ENCODE results near the gene SH3GL1. TPM values are rescaled to one million over a fixed set of nuclear protein-coding genes. Genes with fewer than 3 reads are reported as not detected.

The SH3GL1 gene
- total and polyA plus RNA-seq, 2 of the 4 experiments (the other 2 are of a cell fraction): 28.1 to 138 TPM

DNA sequence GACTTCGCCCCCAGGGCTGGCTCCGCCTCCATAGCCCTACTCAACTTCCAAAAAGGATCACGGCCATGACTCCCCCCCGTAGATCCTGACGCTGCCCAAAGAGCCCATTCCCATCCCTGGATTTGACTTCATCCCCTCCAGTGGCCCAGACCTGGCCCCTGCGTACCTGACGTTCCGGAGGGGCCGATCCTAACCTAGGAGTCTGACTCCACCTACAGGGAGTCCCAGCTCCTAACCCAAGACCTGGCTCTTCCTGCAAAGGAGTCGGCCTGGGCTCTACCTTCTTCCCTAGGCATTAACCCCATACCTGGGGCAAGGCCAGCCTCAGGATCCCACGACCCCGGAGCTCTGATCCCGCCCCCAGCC lies 72.5 kb downstream of the SH3GL1 start:
- ChIA-PET POLR2A (ENCODE audit: unreplicated experiment) (interaction anchor here (0.5 kb wide), 1 partner anchor 63 kb away, joined by 3 read pairs; no protein-coding TSS in a partner anchor), CTCF (no interaction called here)

More for the DNA sequence above, 72.5 kb downstream of the SH3GL1 start:
- intact Hi-C loops (cut with micrococcal nuclease) (no loop called here), in situ Hi-C loops (cut with MboI; ENCODE audit: low sequenced_read_pairs) (no loop called here), dilution Hi-C loops (cut with HindIII; ENCODE audit: low sequenced_read_pairs, unreplicated experiment) (no loop called here)
- Histone ChIP-seq H2AK5ac (ENCODE audit: low read depth, low read length) (no peak overlapping the region), H3K27me3 (ENCODE audit: control insufficient read depth, insufficient read depth, low read length) (no peaks in the 10 kb centered on the region; the same call in 1 of the 2 replicates), H3K9ac (ENCODE audit: low read depth, low read length) (no peak overlapping the region), H3K56ac (ENCODE audit: extremely low read depth, insufficient read depth, low read length) (no peak overlapping the region), H3K4me2 (ENCODE audit: low read depth, low read length) (peak overlapping the region; percentile 46; the same call in 1 of the 2 replicates), H4K8ac (ENCODE audit: low read depth in 2 of 2, low read length in 2 of 2) (no peak overlapping the region), H3K14ac (replicated peaks; ENCODE audit: low read depth, low read length) (no peak overlapping the region), H3K36me3 (ENCODE audit: control insufficient read depth, insufficient read depth, low read length) (no peaks in the 10 kb centered on the region), H3K9me1 (ENCODE audit: insufficient read depth, low read length) (no peaks in the 10 kb centered on the region), H2BK5ac (ENCODE audit: low read depth, low read length, poor library complexity, severe bottlenecking) (no peak overlapping the region), H3K9me3 (ENCODE audit: control insufficient read depth, insufficient read depth, low read length) (no peaks in the 10 kb centered on the region), H2AK9ac (replicated peaks; ENCODE audit: low read depth, low read length, poor library complexity) (peak overlapping the region; percentile 28), H3K4ac (ENCODE audit: low read depth, low read length) (no peak overlapping the region), H4K91ac (ENCODE audit: insufficient read depth, low read depth, low read length) (no peak overlapping the region), H3K79me1 (ENCODE audit: low read depth in 1 of 2, low read length in 2 of 2) (no peaks in the 10 kb centered on the region), H3K4me3 (ENCODE audit: insufficient read depth, low read depth, low read length) (peak overlapping the region; percentile 26; the same call in 1 of the 2 replicates), H3K18ac (ENCODE audit: low read depth, low read length) (no peak overlapping the region), H3K27ac (ENCODE audit: insufficient read depth, low read length) (no peak overlapping the region), H3K23ac (ENCODE audit: low read depth, low read length) (no peak overlapping the region), H4K5ac (ENCODE audit: low read depth, low read length) (no peak overlapping the region), H2BK120ac (ENCODE audit: low read depth, low read length) (no peak overlapping the region), H2BK15ac (ENCODE audit: low read depth, low read length) (no peak overlapping the region), H3K4me1 (ENCODE audit: control insufficient read depth, insufficient read depth, low read length) (no peaks in the 10 kb centered on the region), H2AFZ (replicated peaks; ENCODE audit: low read length, poor library complexity) (peak overlapping the region; percentile 71), H4K20me1 (ENCODE audit: insufficient read depth, low read length) (no peaks in the 10 kb centered on the region), H2BK20ac (ENCODE audit: low read depth, low read length) (no peak overlapping the region)
- 19% methylated on average over 11 of the region's 13 CpGs; no CpG with 5 or more reads in 1 of the 2 experiments for WGBS, 2 experiments (ENCODE audit: extremely low coverage in 2 of 2, insufficient read length in 1 of 2)
- DNase-seq (no peak), ATAC-seq (ENCODE audit: low read depth) (no peak)
- no peak for TF ChIP-seq NFE2L2 (IDR thresholded peaks at IDR 0.05; ENCODE audit: low read depth, low read length)
- TF ChIP-seq MAZ (IDR thresholded peaks at IDR 0.05; ENCODE audit: borderline replicate concordance, low read depth, low read length): no peak
- TF ChIP-seq MXI1 (IDR thresholded peaks at IDR 0.05; ENCODE audit: borderline replicate concordance, low read depth, low read length): no peak
- TF ChIP-seq MAFK (IDR thresholded peaks at IDR 0.05; ENCODE audit: low read depth, low read length): no peak
- TF ChIP-seq RFX5 (IDR thresholded peaks at IDR 0.05; ENCODE audit: low read depth, low read length): no peak
- no peak for TF ChIP-seq RCOR1 (IDR thresholded peaks at IDR 0.05; ENCODE audit: insufficient replicate concordance, low read length)
- TF ChIP-seq, protein P1, sequence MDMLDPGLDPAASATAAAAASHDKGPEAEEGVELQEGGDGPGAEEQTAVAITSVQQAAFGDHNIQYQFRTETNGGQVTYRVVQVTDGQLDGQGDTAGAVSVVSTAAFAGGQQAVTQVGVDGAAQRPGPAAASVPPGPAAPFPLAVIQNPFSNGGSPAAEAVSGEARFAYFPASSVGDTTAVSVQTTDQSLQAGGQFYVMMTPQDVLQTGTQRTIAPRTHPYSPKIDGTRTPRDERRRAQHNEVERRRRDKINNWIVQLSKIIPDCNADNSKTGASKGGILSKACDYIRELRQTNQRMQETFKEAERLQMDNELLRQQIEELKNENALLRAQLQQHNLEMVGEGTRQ (IDR thresholded peaks at IDR 0.05; ENCODE audit: low read depth, low read length): no peak
- no peak for TF ChIP-seq CHD1 (IDR thresholded peaks at IDR 0.05; ENCODE audit: low read depth, low read length)
- TF ChIP-seq RAD21 (IDR thresholded peaks at IDR 0.05; ENCODE audit: low read length): no peak
- no peak for TF ChIP-seq CEBPB (IDR thresholded peaks at IDR 0.05; ENCODE audit: low read depth, low read length)
- TF ChIP-seq, protein P2, sequence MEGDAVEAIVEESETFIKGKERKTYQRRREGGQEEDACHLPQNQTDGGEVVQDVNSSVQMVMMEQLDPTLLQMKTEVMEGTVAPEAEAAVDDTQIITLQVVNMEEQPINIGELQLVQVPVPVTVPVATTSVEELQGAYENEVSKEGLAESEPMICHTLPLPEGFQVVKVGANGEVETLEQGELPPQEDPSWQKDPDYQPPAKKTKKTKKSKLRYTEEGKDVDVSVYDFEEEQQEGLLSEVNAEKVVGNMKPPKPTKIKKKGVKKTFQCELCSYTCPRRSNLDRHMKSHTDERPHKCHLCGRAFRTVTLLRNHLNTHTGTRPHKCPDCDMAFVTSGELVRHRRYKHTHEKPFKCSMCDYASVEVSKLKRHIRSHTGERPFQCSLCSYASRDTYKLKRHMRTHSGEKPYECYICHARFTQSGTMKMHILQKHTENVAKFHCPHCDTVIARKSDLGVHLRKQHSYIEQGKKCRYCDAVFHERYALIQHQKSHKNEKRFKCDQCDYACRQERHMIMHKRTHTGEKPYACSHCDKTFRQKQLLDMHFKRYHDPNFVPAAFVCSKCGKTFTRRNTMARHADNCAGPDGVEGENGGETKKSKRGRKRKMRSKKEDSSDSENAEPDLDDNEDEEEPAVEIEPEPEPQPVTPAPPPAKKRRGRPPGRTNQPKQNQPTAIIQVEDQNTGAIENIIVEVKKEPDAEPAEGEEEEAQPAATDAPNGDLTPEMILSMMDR (conservative IDR thresholded peaks at IDR 0.05; ENCODE audit: low read depth, low read length): no peak
- no peak for TF ChIP-seq POLR2A (IDR thresholded peaks at IDR 0.05; ENCODE audit: low read depth, low read length)
- no peak for TF ChIP-seq SMC3 (IDR thresholded peaks at IDR 0.05; ENCODE audit: low read depth, low read length)
- no peak for TF ChIP-seq BHLHE40 (IDR thresholded peaks at IDR 0.05; ENCODE audit: low read depth, low read length)
- TF ChIP-seq, protein P3, sequence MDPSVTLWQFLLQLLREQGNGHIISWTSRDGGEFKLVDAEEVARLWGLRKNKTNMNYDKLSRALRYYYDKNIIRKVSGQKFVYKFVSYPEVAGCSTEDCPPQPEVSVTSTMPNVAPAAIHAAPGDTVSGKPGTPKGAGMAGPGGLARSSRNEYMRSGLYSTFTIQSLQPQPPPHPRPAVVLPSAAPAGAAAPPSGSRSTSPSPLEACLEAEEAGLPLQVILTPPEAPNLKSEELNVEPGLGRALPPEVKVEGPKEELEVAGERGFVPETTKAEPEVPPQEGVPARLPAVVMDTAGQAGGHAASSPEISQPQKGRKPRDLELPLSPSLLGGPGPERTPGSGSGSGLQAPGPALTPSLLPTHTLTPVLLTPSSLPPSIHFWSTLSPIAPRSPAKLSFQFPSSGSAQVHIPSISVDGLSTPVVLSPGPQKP (IDR thresholded peaks at IDR 0.05; ENCODE audit: borderline replicate concordance, low read depth, low read length): no peak
- no peak for TF ChIP-seq FOS (IDR thresholded peaks at IDR 0.05; ENCODE audit: low read depth, low read length)
- no TSS peak for BruUV-seq (replicated peaks)

Data from IMR-90 (cell line).